Panc1 (cell line): ENCODE results near the gene CFAP57. TPM values are rescaled to one million over a fixed set of nuclear protein-coding genes. Genes with fewer than 3 reads are reported as not detected.

ENCODE experiments used
- ATAC-seq: fragments of 200-7000 bp; cut with Tn5 transposase; 2 replicates; pipeline ENCODE4 v1.9.1; 2020; ENCODE audit warnings: mild to moderate bottlenecking, moderate library complexity
- BruUV-seq: library from RNA; stranded (reverse); fragments of 400-500 nt; replicated peaks from 2 replicates; lab custom pipeline; 2021; lab: Mats Ljungman, UMichigan
- CTCF ChIA-PET: fragments of 300-600 bp; sonication (Branson Sonifier 250); formaldehyde crosslinking; loops from one replicate; lab custom pipeline; 2022; ENCODE audit warnings: antibody characterized with exemption; lab: Charles Lee
- POLR2A ChIA-PET: fragments of 300-600 bp; sonication (Branson Sonifier 250); formaldehyde crosslinking; loops from one replicate; lab custom pipeline; 2022; ENCODE audit warnings: antibody characterized with exemption; lab: Charles Lee
- DNase-seq: peaks from one replicate; pipeline ENCODE4 v3.0.0-alpha.2; 2010; ENCODE audit warnings: low read depth, low spot score
- H3K27ac ChIP-seq: 2 replicates; pipeline ENCODE4 v1.5.1; 2011; ENCODE audit warnings: mild to moderate bottlenecking, low read length, inconsistent platforms
- H3K27me3 ChIP-seq: fragments of 200-500 bp; sonication (Bioruptor generic); 2 replicates; pipeline ENCODE4 v1.6.0; 2014; ENCODE audit warnings: low read length, inconsistent platforms; ENCODE audit not compliant: control insufficient read depth, insufficient read depth
- H3K36me3 ChIP-seq: fragments of 200-500 bp; sonication (Bioruptor generic); 2 replicates; pipeline ENCODE4 v1.5.1; 2014; ENCODE audit warnings: inconsistent platforms, mild to moderate bottlenecking, low read length, moderate library complexity; ENCODE audit not compliant: control insufficient read depth, insufficient read depth
- H3K4me1 ChIP-seq: 2 replicates; pipeline ENCODE4 v1.5.1; 2011; ENCODE audit warnings: inconsistent platforms, mild to moderate bottlenecking, low read length, moderate library complexity; ENCODE audit not compliant: control insufficient read depth, insufficient read depth
- H3K4me3 ChIP-seq, 2 experiments: 2 replicates each; pipeline ENCODE4 v1.5.1; 2011 to 2012; ENCODE audit warnings: low read depth in 2 of 2, low read length in 2 of 2, mild to moderate bottlenecking in 2 of 2, inconsistent platforms in 1 of 2, moderate library complexity in 1 of 2
- H3K9me3 ChIP-seq: fragments of 200-500 bp; sonication (Bioruptor generic); 2 replicates; pipeline ENCODE4 v1.5.1; 2014; ENCODE audit warnings: low read depth, mild to moderate bottlenecking, inconsistent platforms, low read length, moderate library complexity; ENCODE audit not compliant: control insufficient read depth, insufficient read depth
- POLR2AphosphoS5 ChIP-seq: IDR thresholded peaks from 2 replicates; pipeline ENCODE4 v1.6.1; 2012; ENCODE audit warnings: mild to moderate bottlenecking, low read depth, low read length, moderate library complexity
- TCF7L2 ChIP-seq: IDR thresholded peaks from 2 replicates; pipeline ENCODE4 v1.6.1; 2011; ENCODE audit warnings: mild to moderate bottlenecking, low read depth, low read length, inconsistent platforms
- in situ Hi-C: cut with HindIII; loops from 2 replicates; pipeline ENCODE4 v1.10.0; 2016; ENCODE audit warnings: low sequenced_read_pairs, low pct_unique_long_range_greater_than_20kb
- intact Hi-C: fragments of 100-400 bp; cut with micrococcal nuclease; formaldehyde crosslinking; loops from one replicate; pipeline ENCODE4 v1.10.0; 2022; ENCODE audit not compliant: unreplicated experiment
- total RNA-seq: library from RNA; stranded (reverse); gene quantifications from one replicate; pipeline ENCODE4 v1.2.1, GENCODE V29; 2021; ENCODE audit not compliant: unreplicated experiment
- TF ChIP-seq, protein P1 (sequence below): fragments of 450-650 bp; IDR thresholded peaks from 2 replicates; pipeline ENCODE4 v1.5.1; 2017; ENCODE audit warnings: mild to moderate bottlenecking
- TF ChIP-seq, protein P2 (sequence below), 2 experiments: IDR thresholded peaks; 2 replicates each; pipeline ENCODE4 v1.6.1; 2011 to 2012; ENCODE audit warnings: low read depth in 2 of 2, control low read depth in 1 of 2, low read length in 1 of 2, mild to moderate bottlenecking in 1 of 2, moderate library complexity in 1 of 2; ENCODE audit not compliant: insufficient read depth in 1 of 2

The CFAP57 gene
- total RNA-seq, 1 experiment from 2014 or later, result 0.69 TPM

DNA sequence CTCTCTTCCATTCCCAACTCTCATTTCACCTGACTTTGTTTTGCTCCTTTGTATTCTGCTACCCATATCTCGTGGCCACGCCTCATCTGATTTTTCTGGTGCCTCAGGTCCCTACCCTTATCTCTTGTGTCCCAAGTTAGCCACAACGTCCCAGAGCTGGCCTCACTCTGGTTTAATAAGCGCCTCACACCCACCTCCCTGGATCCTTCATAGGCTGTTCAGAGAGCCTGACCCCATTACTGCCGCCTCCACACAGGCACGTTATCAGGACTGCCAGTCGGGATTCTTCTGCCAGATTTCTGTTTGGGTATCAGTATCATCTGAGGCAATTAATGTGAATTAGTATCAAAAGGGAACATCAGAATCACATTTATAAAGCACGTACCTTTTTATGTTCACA lies 62.9 kb downstream of the CFAP57 start:
- POLR2A ChIA-PET, result no interaction called here
- Histone ChIP-seq H3K4me3 (no peak overlapping the region), H3K27ac (no peak overlapping the region), H3K36me3 (no peaks in the 10 kb centered on the region), H3K9me3 (no peaks in the 10 kb centered on the region), H3K27me3 (no peaks in the 10 kb centered on the region), H3K4me1 (no peaks in the 10 kb centered on the region)
- no peak for TF ChIP-seq POLR2AphosphoS5
- TF ChIP-seq, protein P1, sequence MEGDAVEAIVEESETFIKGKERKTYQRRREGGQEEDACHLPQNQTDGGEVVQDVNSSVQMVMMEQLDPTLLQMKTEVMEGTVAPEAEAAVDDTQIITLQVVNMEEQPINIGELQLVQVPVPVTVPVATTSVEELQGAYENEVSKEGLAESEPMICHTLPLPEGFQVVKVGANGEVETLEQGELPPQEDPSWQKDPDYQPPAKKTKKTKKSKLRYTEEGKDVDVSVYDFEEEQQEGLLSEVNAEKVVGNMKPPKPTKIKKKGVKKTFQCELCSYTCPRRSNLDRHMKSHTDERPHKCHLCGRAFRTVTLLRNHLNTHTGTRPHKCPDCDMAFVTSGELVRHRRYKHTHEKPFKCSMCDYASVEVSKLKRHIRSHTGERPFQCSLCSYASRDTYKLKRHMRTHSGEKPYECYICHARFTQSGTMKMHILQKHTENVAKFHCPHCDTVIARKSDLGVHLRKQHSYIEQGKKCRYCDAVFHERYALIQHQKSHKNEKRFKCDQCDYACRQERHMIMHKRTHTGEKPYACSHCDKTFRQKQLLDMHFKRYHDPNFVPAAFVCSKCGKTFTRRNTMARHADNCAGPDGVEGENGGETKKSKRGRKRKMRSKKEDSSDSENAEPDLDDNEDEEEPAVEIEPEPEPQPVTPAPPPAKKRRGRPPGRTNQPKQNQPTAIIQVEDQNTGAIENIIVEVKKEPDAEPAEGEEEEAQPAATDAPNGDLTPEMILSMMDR, result no peak
- CTCF ChIA-PET, result no interaction called here
- intact Hi-C loops (loop anchor here (5.0 kb wide), 1 partner anchor 122 kb away; the partner anchor contains the start of gene CDC20), in situ Hi-C loops (no loop called here)
- DNase-seq, result no peak
- ATAC-seq, result no peak
- BruUV-seq, result no TSS peak

GRCh38 chr1:43235451-43236121 lies 63.5 kb downstream of the CFAP57 start:
- CTCF ChIA-PET, result interaction anchor here (0.6 to 0.8 kb wide), 2 partner anchors 25 to 134 kb away, joined by 3 to 11 read pairs; no protein-coding TSS in a partner anchor
- Histone ChIP-seq H3K4me3 (no peak overlapping the region), H3K36me3 (no peaks in the 10 kb centered on the region), H3K9me3 (no peaks in the 10 kb centered on the region), H3K27me3 (no peaks in the 10 kb centered on the region), H3K4me1 (no peaks in the 10 kb centered on the region), H3K27ac (no peak overlapping the region)
- no peak for TF ChIP-seq TCF7L2
- TF ChIP-seq, protein P2, sequence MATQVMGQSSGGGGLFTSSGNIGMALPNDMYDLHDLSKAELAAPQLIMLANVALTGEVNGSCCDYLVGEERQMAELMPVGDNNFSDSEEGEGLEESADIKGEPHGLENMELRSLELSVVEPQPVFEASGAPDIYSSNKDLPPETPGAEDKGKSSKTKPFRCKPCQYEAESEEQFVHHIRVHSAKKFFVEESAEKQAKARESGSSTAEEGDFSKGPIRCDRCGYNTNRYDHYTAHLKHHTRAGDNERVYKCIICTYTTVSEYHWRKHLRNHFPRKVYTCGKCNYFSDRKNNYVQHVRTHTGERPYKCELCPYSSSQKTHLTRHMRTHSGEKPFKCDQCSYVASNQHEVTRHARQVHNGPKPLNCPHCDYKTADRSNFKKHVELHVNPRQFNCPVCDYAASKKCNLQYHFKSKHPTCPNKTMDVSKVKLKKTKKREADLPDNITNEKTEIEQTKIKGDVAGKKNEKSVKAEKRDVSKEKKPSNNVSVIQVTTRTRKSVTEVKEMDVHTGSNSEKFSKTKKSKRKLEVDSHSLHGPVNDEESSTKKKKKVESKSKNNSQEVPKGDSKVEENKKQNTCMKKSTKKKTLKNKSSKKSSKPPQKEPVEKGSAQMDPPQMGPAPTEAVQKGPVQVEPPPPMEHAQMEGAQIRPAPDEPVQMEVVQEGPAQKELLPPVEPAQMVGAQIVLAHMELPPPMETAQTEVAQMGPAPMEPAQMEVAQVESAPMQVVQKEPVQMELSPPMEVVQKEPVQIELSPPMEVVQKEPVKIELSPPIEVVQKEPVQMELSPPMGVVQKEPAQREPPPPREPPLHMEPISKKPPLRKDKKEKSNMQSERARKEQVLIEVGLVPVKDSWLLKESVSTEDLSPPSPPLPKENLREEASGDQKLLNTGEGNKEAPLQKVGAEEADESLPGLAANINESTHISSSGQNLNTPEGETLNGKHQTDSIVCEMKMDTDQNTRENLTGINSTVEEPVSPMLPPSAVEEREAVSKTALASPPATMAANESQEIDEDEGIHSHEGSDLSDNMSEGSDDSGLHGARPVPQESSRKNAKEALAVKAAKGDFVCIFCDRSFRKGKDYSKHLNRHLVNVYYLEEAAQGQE (IDR thresholded peaks at IDR 0.05; ENCODE audit: insufficient read depth in 1 of 2, low read depth in 2 of 2, low read length in 1 of 2), result no peak
- TF ChIP-seq, protein P1, result no peak
- no peak for TF ChIP-seq POLR2AphosphoS5
- no peak for DNase-seq
- in situ Hi-C loops, result no loop called here
- no TSS peak for BruUV-seq
- ATAC-seq, result 0 out of 2 replicates have a peak, but pooled peaks have one; percentile 11
- intact Hi-C loops, result loop anchor here (5.0 kb wide), 1 partner anchor 122 kb away; the partner anchor contains the start of gene CDC20
- POLR2A ChIA-PET, result no interaction called here
